B cell (primary cell): ENCODE measurements around the gene MYO5C. TPM values are rescaled to one million over a fixed set of nuclear protein-coding genes. Genes with fewer than 3 reads are reported as not detected.

Experiments used
- ATAC-seq: fragments of 200-7000 bp; cut with Tn5 transposase; one replicate; pipeline ENCODE4 v1.10.0; 2021; ENCODE audit warnings: low read depth, mild to moderate bottlenecking, moderate number of reproducible peaks, moderate library complexity
- CTCF ChIA-PET: fragments of 350-600 bp; sonication (Branson Sonifier 250); formaldehyde crosslinking; loops from one replicate; lab custom pipeline; 2021; ENCODE audit warnings: antibody characterized with exemption, inconsistent platforms; lab: Charles Lee
- POLR2A ChIA-PET: fragments of 350-600 bp; sonication (Branson Sonifier 250); formaldehyde crosslinking; loops from one replicate; lab custom pipeline; 2021; ENCODE audit warnings: antibody characterized with exemption; lab: Charles Lee
- DNase-seq: peaks from one replicate; pipeline ENCODE4 v3.0.0; 2013
- H2AFZ ChIP-seq: 2 replicates; pipeline ENCODE4 v1.6.1; 2012; ENCODE audit warnings: mild to moderate bottlenecking, low read depth, low read length; ENCODE audit not compliant: insufficient read depth, poor library complexity, severe bottlenecking
- H3K27ac ChIP-seq, 2 donors: 1 replicate in 1 of 2; 2 replicates in 1 of 2; pipeline ENCODE4 v1.5.1; 2012 to 2013; ENCODE audit warnings: low read length in 2 of 2, mild to moderate bottlenecking in 2 of 2, moderate library complexity in 1 of 2
- H3K27me3 ChIP-seq, 4 experiments: fragments of 200-600 bp in 1 of 4; sonication (generic) in 1 of 4; replicated peaks in 1 of 4; 1 replicate in 2 of 4; 2 replicates in 2 of 4; pipeline versions ENCODE4 v1.6.1 to v1.7.0; 2013 to 2016; ENCODE audit warnings: low read length in 3 of 4, mild to moderate bottlenecking in 2 of 4, mixed read lengths in 1 of 4, moderate library complexity in 1 of 4; ENCODE audit not compliant: insufficient read depth in 4 of 4, control insufficient read depth in 3 of 4; ENCODE audit errors: control extremely low read depth in 1 of 4
- H3K36me3 ChIP-seq, 2 experiments: replicated peaks in 1 of 2; 1 replicate in 1 of 2; 2 replicates in 1 of 2; pipeline versions ENCODE4 v1.6.1 to v1.7.1; 2013; ENCODE audit warnings: low read length in 1 of 2; ENCODE audit not compliant: insufficient read depth in 2 of 2, control insufficient read depth in 1 of 2; ENCODE audit errors: control extremely low read depth in 1 of 2, extremely low read depth in 1 of 2
- H3K4me1 ChIP-seq, 2 donors: fragments of 200-600 bp in 1 of 2; sonication (generic) in 1 of 2; 1 replicate in 1 of 2; 2 replicates in 1 of 2; pipeline versions ENCODE4 v1.5.1 to v1.6.1; 2013 to 2017; ENCODE audit warnings: low read length in 2 of 2; ENCODE audit not compliant: control insufficient read depth in 2 of 2, insufficient read depth in 2 of 2
- H3K4me2 ChIP-seq: replicated peaks from 2 replicates; pipeline ENCODE3; 2012; ENCODE audit warnings: mild to moderate bottlenecking, low read depth, low read length; ENCODE audit not compliant: poor library complexity, severe bottlenecking
- H3K4me3 ChIP-seq, 5 experiments: fragments of 200-600 bp in 1 of 5; sonication (generic) in 1 of 5; 1 replicate in 3 of 5; 2 replicates in 2 of 5; pipeline versions ENCODE4 v1.5.1 to v1.7.0; 2011 to 2016; ENCODE audit warnings: low read length in 4 of 5, mild to moderate bottlenecking in 4 of 5, low read depth in 2 of 5, control low read depth in 1 of 5, moderate library complexity in 1 of 5; ENCODE audit not compliant: insufficient read depth in 1 of 5; ENCODE audit errors: control extremely low read depth in 1 of 5, extremely low read depth in 1 of 5
- H3K79me2 ChIP-seq: fragments of 200-600 bp; sonication (generic); one replicate; pipeline ENCODE4 v1.6.0; 2016; ENCODE audit warnings: low read length; ENCODE audit not compliant: control insufficient read depth, insufficient read depth
- H3K9ac ChIP-seq: fragments of 200-600 bp; sonication (generic); 2 replicates; pipeline ENCODE4 v1.6.1; 2017; ENCODE audit warnings: mild to moderate bottlenecking, low read length, moderate library complexity
- H3K9me3 ChIP-seq, 3 donors: one replicate each; pipeline versions ENCODE4 v1.6.1 to v1.7.1; 2013; ENCODE audit warnings: low read length in 2 of 3; ENCODE audit not compliant: control insufficient read depth in 2 of 3, insufficient read depth in 1 of 3; ENCODE audit errors: control extremely low read depth in 1 of 3
- H4K20me1 ChIP-seq: 2 replicates; pipeline ENCODE4 v1.6.0; 2012; ENCODE audit warnings: mild to moderate bottlenecking, low read length; ENCODE audit not compliant: insufficient read depth, control insufficient read depth, poor library complexity, severe bottlenecking
- H3K27ac Mint-ChIP-seq: one replicate; pipeline ENCODE4 v1.8.0; 2021; ENCODE audit warnings: mixed read lengths
- H3K27me3 Mint-ChIP-seq: one replicate; pipeline ENCODE4 v1.8.0; 2021; ENCODE audit warnings: mixed read lengths
- H3K4me1 Mint-ChIP-seq: one replicate; pipeline ENCODE4 v1.8.0; 2021; ENCODE audit warnings: mixed read lengths
- H3K4me3 Mint-ChIP-seq: one replicate; pipeline ENCODE4 v1.8.0; 2021; ENCODE audit warnings: mixed read lengths
- H3K9me3 Mint-ChIP-seq: one replicate; pipeline ENCODE4 v1.8.0; 2022; ENCODE audit warnings: mixed read lengths; ENCODE audit not compliant: insufficient read depth
- EZH2 ChIP-seq: IDR thresholded peaks from 2 replicates; pipeline ENCODE4 v1.6.1; 2012; ENCODE audit warnings: borderline replicate concordance, low read depth, mild to moderate bottlenecking, moderate library complexity, low read length; ENCODE audit not compliant: insufficient read depth, poor library complexity, severe bottlenecking
- WGBS: methylation state at CpG from one replicate; pipeline ENCODE4 v1.1.5; 2013; ENCODE audit warnings: missing lambda C conversion rate; ENCODE audit not compliant: insufficient coverage; 5-methylcytosine and 5-hydroxymethylcytosine counted together
- intact Hi-C: fragments of 100-400 bp; cut with micrococcal nuclease; formaldehyde crosslinking; loops from one replicate; pipeline ENCODE4 v1.10.0; 2022
- polyA plus RNA-seq: library from polyadenylated mRNA; depleted of rRNA; stranded (reverse); fragments of >200 nt; gene quantifications from 2 replicates; pipeline ENCODE4 v1.2.3, GENCODE V29; 2012
- small RNA-seq: library from RNA; depleted of rRNA; stranded (forward); fragments of <200 nt; gene quantifications from one replicate; pipeline ENCODE3, GENCODE V24; 2012; ENCODE audit warnings: low replicate concordance, low read depth; ENCODE audit not compliant: insufficient read length
- total RNA-seq, 2 donors: library from RNA; stranded (reverse); fragments of 120-200 nt in 1 of 2; gene quantifications; 1 replicate in 1 of 2; 2 replicates in 1 of 2; pipeline versions ENCODE4 v1.2.3 to v1.2.4, GENCODE V29; 2013 to 2022
- TF ChIP-seq, protein P1 (sequence below): fragments of 200-600 bp; IDR thresholded peaks from one replicate; pipeline ENCODE4 v1.8.0; 2022; ENCODE audit warnings: antibody characterized with exemption, mild to moderate bottlenecking

Gene MYO5C
- total and polyA plus RNA-seq, 2 donors (not counting 1 experiment from before 2014, with no cell fraction given), result 0.54 to 4.5 TPM

DNA sequence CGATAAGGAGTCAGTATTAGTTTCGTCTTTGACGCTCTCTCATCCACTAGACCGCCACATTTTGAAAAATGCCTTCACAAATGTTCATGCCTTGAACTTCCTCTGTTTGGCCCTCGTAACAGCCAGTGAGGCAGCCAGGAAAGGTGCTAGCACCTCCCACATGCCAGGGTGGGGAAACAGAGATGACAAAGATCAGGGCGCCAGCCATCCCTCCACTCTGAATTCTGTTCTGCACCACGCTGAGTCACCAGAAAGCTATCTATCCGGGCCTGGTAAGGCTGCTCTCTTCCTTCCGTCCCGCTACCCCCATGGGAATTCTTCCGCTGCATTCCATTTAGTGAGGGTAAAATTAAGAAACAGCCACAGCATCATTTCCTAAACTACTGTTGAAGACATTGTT lies 151.7 kb downstream of the MYO5C start:
- TF ChIP-seq, protein P1, sequence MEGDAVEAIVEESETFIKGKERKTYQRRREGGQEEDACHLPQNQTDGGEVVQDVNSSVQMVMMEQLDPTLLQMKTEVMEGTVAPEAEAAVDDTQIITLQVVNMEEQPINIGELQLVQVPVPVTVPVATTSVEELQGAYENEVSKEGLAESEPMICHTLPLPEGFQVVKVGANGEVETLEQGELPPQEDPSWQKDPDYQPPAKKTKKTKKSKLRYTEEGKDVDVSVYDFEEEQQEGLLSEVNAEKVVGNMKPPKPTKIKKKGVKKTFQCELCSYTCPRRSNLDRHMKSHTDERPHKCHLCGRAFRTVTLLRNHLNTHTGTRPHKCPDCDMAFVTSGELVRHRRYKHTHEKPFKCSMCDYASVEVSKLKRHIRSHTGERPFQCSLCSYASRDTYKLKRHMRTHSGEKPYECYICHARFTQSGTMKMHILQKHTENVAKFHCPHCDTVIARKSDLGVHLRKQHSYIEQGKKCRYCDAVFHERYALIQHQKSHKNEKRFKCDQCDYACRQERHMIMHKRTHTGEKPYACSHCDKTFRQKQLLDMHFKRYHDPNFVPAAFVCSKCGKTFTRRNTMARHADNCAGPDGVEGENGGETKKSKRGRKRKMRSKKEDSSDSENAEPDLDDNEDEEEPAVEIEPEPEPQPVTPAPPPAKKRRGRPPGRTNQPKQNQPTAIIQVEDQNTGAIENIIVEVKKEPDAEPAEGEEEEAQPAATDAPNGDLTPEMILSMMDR, result no peak
- TF ChIP-seq EZH2, result no peak
- Histone ChIP-seq H2AFZ (no peak overlapping the region), H3K27ac (no peak overlapping the region), H3K27me3 (no peaks in the 10 kb centered on the region), H3K4me3 (no peak overlapping the region), H3K9ac (no peak overlapping the region), H3K4me1 (no peaks in the 10 kb centered on the region), H3K9me3 (no peaks in the 10 kb centered on the region), H3K79me2 (no peaks in the 10 kb centered on the region), H3K36me3 (peaks cover 0 to 86% of the 10 kb centered on the region in 2 experiments), H4K20me1 (peaks cover 10% of the 10 kb centered on the region), H3K4me2 (no peak overlapping the region)
- no peaks in the 10 kb centered on the region for H3K4me1 Mint-ChIP-seq
- no peak overlapping the region for H3K4me3 Mint-ChIP-seq
- ATAC-seq (no peak), DNase-seq (no peak)
- CTCF ChIA-PET, result interaction anchor here (1.5 kb wide), 1 partner anchor 64 kb away, joined by 6 read pairs; no protein-coding TSS in a partner anchor
- POLR2A ChIA-PET, result no interaction called here
- H3K27ac Mint-ChIP-seq, result no peak overlapping the region
- H3K9me3 Mint-ChIP-seq, result no peaks in the 10 kb centered on the region
- no peaks in the 10 kb centered on the region for H3K27me3 Mint-ChIP-seq
- intact Hi-C loops, result no loop called here
- 87% methylated on average over 6 of the region's 11 CpGs for WGBS

Small RNA genes within 50 kb of the gene (small RNA-seq; reads per million reads assigned to genes)
- gene MIR1266 (not detected), gene RF00019 (not detected)

Other genes with a start within 250 kb of the MYO5C start
- 0.62 and 1.1 TPM in 2 replicates for gene BCL2L10, start 183.0 kb downstream of the MYO5C start, total RNA-seq
- 0.27 and 0.40 TPM in 2 replicates for gene BCL2L10, start 183.0 kb downstream of the MYO5C start, polyA plus RNA-seq
- 142 and 156 TPM in 2 replicates for gene GNB5, start 104.4 kb downstream of the MYO5C start, total RNA-seq
- gene GNB5, start 104.4 kb downstream of the MYO5C start, polyA plus RNA-seq, result 58.5 and 64.3 TPM in 2 replicates
- 44.4 and 45.3 TPM in 2 replicates for gene MYO5A, start 233.1 kb upstream of the MYO5C start, total RNA-seq
- 12.2 and 15.9 TPM in 2 replicates for gene MYO5A, start 233.1 kb upstream of the MYO5C start, polyA plus RNA-seq